Measurements from ENCODE around the gene ANKRD11.
"Not testable (repeated sequence)": the region's sequence is repeated elsewhere in the genome, so short reads cannot be mapped to it uniquely, and the experiment has no call there.

The ANKRD11 gene

DNA sequence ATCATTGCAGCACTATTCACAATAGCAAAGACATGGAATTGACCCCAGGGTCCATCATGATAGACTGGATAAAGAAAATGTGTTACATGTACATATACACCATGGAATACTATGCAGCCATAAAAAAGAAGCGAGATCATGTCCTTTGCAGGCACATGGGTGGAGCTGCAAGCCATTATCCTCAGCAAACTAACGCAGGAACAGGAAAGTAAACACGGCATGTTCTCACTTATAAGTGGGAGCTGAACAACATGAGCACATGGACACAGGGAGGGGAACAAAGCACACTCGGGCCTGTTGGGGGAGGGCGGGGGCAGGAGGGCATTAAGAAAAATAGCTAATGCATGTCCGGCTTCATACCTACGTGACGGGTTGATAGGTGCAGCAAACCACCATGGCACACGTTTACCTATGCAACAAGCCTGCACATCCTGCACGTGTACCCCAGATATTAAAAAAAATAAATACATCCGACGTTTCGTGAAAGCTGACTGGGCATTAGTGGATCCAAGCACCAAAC lies 243.9 kb downstream of the ANKRD11 start:
- H3K9me3 ChIP-seq (ENCODE audit: insufficient read depth, low read depth, low read length): peaks cover 15% of the 10 kb centered on the region

DNA sequence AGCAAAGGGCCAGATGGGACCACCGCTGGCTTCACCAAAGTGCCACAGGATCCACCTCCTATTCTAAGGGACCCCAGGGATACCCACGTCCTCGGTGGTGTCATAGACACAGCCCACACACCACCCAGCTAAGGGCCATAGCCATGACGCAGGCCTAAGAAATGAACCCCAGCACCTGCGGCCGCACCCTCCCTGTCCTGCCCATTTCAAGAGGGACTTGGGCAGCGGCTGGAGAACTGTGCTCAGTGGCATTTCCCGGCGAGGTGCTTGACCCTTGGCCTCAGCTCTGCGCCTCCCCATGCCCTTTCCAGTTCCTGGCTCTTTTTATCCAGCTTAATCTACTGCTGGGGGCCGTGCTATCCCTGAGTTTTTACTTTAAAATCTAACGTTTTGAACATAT lies 245.6 kb downstream of the ANKRD11 start:
- Histone ChIP-seq H3K9ac (ENCODE audit: low read length) (no peak overlapping the region), H3K79me2 (ENCODE audit: control insufficient read depth, insufficient read depth, low read length, poor library complexity) (peaks cover 7% of the 10 kb centered on the region), H3K18ac (ENCODE audit: low read length) (no peak overlapping the region), H4K12ac (ENCODE audit: low read depth, low read length) (no peak overlapping the region), H4K91ac (ENCODE audit: low read depth, low read length) (no peak overlapping the region), H2AFZ (ENCODE audit: insufficient read depth, low read length, poor library complexity) (no peak overlapping the region), H3K14ac (ENCODE audit: low read length) (no peak overlapping the region), H3K4me2 (ENCODE audit: low read length) (no peak overlapping the region), H3K23ac (ENCODE audit: low read length) (no peak overlapping the region), H3K4me1 (ENCODE audit: control insufficient read depth in 1 of 2, insufficient read depth in 2 of 2, low read length in 2 of 2) (peaks cover 8% of the 10 kb centered on the region in 2 experiments), H3K9me3 (ENCODE audit: insufficient read depth, low read depth, low read length) (peaks cover 15% of the 10 kb centered on the region), H3K27me3 (ENCODE audit: insufficient read depth, low read length) (no peaks in the 10 kb centered on the region), H2AK5ac (ENCODE audit: low read length) (no peak overlapping the region), H3K79me1 (ENCODE audit: low read length) (peaks cover 14% of the 10 kb centered on the region), H4K8ac (ENCODE audit: low read depth, low read length) (no peak overlapping the region), H3K27ac (ENCODE audit: low read depth, low read length) (no peak overlapping the region), H3K36me3 (ENCODE audit: control insufficient read depth in 1 of 2, insufficient read depth in 2 of 2, low read length in 2 of 2) (no peaks in the 10 kb centered on the region), H2BK120ac (ENCODE audit: insufficient read depth, low read length, poor library complexity) (no peak overlapping the region), H3K4ac (ENCODE audit: low read depth, low read length) (no peak overlapping the region), H2BK5ac (ENCODE audit: low read depth, low read length, poor library complexity) (no peak overlapping the region), H2BK12ac (ENCODE audit: low read length) (no peak overlapping the region), H3K4me3 (ENCODE audit: low read depth, low read length) (no peak overlapping the region)
- WGBS (ENCODE audit: extremely low coverage, insufficient coverage, insufficient read length): no CpG with 5 or more reads among the region's 12 CpGs
- no peak for DNase-seq

More for the DNA sequence above, 243.9 kb downstream of the ANKRD11 start:
- H4K91ac ChIP-seq (ENCODE audit: low read depth, low read length): no peak overlapping the region
- no peaks in the 10 kb centered on the region for H3K27me3 ChIP-seq (ENCODE audit: insufficient read depth, low read length)
- H3K4me2 ChIP-seq (ENCODE audit: low read length): peak overlapping the region; percentile 80
- H2BK120ac ChIP-seq (ENCODE audit: insufficient read depth, low read length, poor library complexity): no peak overlapping the region
- H3K4ac ChIP-seq (ENCODE audit: low read depth, low read length): no peak overlapping the region
- H2BK12ac ChIP-seq (ENCODE audit: low read length): no peak overlapping the region
- H4K8ac ChIP-seq (ENCODE audit: low read depth, low read length): peak overlapping the region; percentile 56
- peak overlapping the region; percentile 43 for H2AFZ ChIP-seq (ENCODE audit: insufficient read depth, low read length, poor library complexity)
- H3K4me1 ChIP-seq (ENCODE audit: control insufficient read depth in 1 of 2, insufficient read depth in 2 of 2, low read length in 2 of 2): peaks cover 8% of the 10 kb centered on the region in 2 experiments
- H3K14ac ChIP-seq (ENCODE audit: low read length): no peak overlapping the region
- WGBS (ENCODE audit: extremely low coverage, insufficient coverage, insufficient read length): no CpG with 5 or more reads among the region's 13 CpGs
- DNase-seq: no peak
- H3K79me1 ChIP-seq (ENCODE audit: low read length): peaks cover 6% of the 10 kb centered on the region
- H2BK5ac ChIP-seq (ENCODE audit: low read depth, low read length, poor library complexity): no peak overlapping the region
- H3K4me3 ChIP-seq (ENCODE audit: low read depth, low read length): no peak overlapping the region
- no peak overlapping the region for H3K23ac ChIP-seq (ENCODE audit: low read length)
- H3K9ac ChIP-seq (ENCODE audit: low read length): no peak overlapping the region
- peaks cover 2% of the 10 kb centered on the region for H3K79me2 ChIP-seq (ENCODE audit: control insufficient read depth, insufficient read depth, low read length, poor library complexity)
- no peak overlapping the region for H3K18ac ChIP-seq (ENCODE audit: low read length)
- H2AK5ac ChIP-seq (ENCODE audit: low read length): no peak overlapping the region
- no peak overlapping the region for H3K27ac ChIP-seq (ENCODE audit: low read depth, low read length)
- peak overlapping the region; percentile 14 for H4K12ac ChIP-seq (ENCODE audit: low read depth, low read length)
- no peaks in the 10 kb centered on the region for H3K36me3 ChIP-seq (ENCODE audit: control insufficient read depth in 1 of 2, insufficient read depth in 2 of 2, low read length in 2 of 2)

DNA sequence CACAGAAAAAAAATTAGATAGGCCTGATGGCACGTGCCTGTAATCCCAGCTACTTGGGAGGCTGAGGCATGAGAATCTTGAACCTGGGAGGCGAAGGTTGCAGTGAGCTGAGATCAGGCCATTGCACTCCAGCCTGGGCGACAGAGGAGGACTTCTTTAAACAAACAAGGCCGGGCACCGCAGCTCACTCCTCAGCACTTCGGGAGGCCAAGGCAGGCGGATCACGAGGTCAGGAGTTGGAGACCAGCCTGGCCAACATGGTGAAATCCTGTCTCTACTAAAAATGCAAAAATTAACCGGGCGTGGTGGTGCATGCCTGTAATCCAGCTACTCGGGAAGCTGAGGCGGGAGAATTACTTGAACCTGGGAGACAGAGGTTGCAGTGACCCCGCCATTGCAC lies 246.1 kb downstream of the ANKRD11 start:
- not testable (repeated sequence) for H2BK5ac ChIP-seq (ENCODE audit: low read depth, low read length, poor library complexity); H2AK5ac ChIP-seq (ENCODE audit: low read length); H3K14ac ChIP-seq (ENCODE audit: low read length); H3K4me1 ChIP-seq (ENCODE audit: control insufficient read depth in 1 of 2, insufficient read depth in 2 of 2, low read length in 2 of 2); H2AFZ ChIP-seq (ENCODE audit: insufficient read depth, low read length, poor library complexity); H3K27me3 ChIP-seq (ENCODE audit: insufficient read depth, low read length); H3K18ac ChIP-seq (ENCODE audit: low read length); H3K36me3 ChIP-seq (ENCODE audit: control insufficient read depth in 1 of 2, insufficient read depth in 2 of 2, low read length in 2 of 2); H3K79me2 ChIP-seq (ENCODE audit: control insufficient read depth, insufficient read depth, low read length, poor library complexity); H3K27ac ChIP-seq (ENCODE audit: low read depth, low read length); H4K91ac ChIP-seq (ENCODE audit: low read depth, low read length); H3K4me2 ChIP-seq (ENCODE audit: low read length); H3K23ac ChIP-seq (ENCODE audit: low read length); H2BK12ac ChIP-seq (ENCODE audit: low read length); H3K9ac ChIP-seq (ENCODE audit: low read length); H2BK120ac ChIP-seq (ENCODE audit: insufficient read depth, low read length, poor library complexity); DNase-seq; H3K4me3 ChIP-seq (ENCODE audit: low read depth, low read length); H4K8ac ChIP-seq (ENCODE audit: low read depth, low read length); H3K4ac ChIP-seq (ENCODE audit: low read depth, low read length); H4K12ac ChIP-seq (ENCODE audit: low read depth, low read length)
- WGBS (ENCODE audit: extremely low coverage, insufficient coverage, insufficient read length): no CpG with 5 or more reads among the region's 13 CpGs
- peaks cover 15% of the 10 kb centered on the region for H3K9me3 ChIP-seq (ENCODE audit: insufficient read depth, low read depth, low read length)
- peaks cover 14% of the 10 kb centered on the region for H3K79me1 ChIP-seq (ENCODE audit: low read length)

DNA sequence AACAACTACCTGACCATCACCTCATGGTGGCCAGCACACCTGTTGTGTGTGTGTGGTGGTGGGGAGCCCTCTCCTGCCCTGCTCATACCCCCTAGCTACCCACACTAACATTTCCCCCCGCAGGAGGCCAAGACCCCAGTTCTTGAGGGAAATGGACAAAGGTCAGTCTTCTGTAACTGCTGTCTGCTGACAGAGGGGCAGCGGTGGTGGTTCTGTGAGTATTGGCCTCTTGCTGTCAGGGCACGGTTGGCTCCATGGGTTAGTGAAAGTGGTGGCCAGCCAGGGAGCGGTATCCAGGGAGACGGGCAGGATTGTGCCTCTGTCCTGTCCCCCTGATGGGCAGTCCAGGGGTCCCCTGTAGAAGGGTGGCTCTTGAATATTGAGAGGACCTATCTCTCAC lies 246.7 kb downstream of the ANKRD11 start:
- H2AK5ac ChIP-seq (ENCODE audit: low read length): no peak overlapping the region
- H3K27ac ChIP-seq (ENCODE audit: low read depth, low read length): no peak overlapping the region
- H3K9me3 ChIP-seq (ENCODE audit: insufficient read depth, low read depth, low read length): peaks cover 10% of the 10 kb centered on the region
- DNase-seq: no peak
- peaks cover 7% of the 10 kb centered on the region for H3K79me2 ChIP-seq (ENCODE audit: control insufficient read depth, insufficient read depth, low read length, poor library complexity)
- no peak overlapping the region for H2BK120ac ChIP-seq (ENCODE audit: insufficient read depth, low read length, poor library complexity)
- H3K18ac ChIP-seq (ENCODE audit: low read length): no peak overlapping the region
- H3K23ac ChIP-seq (ENCODE audit: low read length): no peak overlapping the region
- WGBS (ENCODE audit: extremely low coverage, insufficient coverage, insufficient read length): no CpG with 5 or more reads among the region's 5 CpGs
- H3K4me1 ChIP-seq (ENCODE audit: control insufficient read depth in 1 of 2, insufficient read depth in 2 of 2, low read length in 2 of 2): peaks cover 8% of the 10 kb centered on the region in 2 experiments
- no peaks in the 10 kb centered on the region for H3K27me3 ChIP-seq (ENCODE audit: insufficient read depth, low read length)
- H3K4me3 ChIP-seq (ENCODE audit: low read depth, low read length): no peak overlapping the region
- no peak overlapping the region for H3K4me2 ChIP-seq (ENCODE audit: low read length)
- no peak overlapping the region for H3K14ac ChIP-seq (ENCODE audit: low read length)
- no peak overlapping the region for H2AFZ ChIP-seq (ENCODE audit: insufficient read depth, low read length, poor library complexity)
- H4K12ac ChIP-seq (ENCODE audit: low read depth, low read length): no peak overlapping the region
- no peaks in the 10 kb centered on the region for H3K36me3 ChIP-seq (ENCODE audit: control insufficient read depth in 1 of 2, insufficient read depth in 2 of 2, low read length in 2 of 2)
- H3K79me1 ChIP-seq (ENCODE audit: low read length): peaks cover 14% of the 10 kb centered on the region
- H3K4ac ChIP-seq (ENCODE audit: low read depth, low read length): no peak overlapping the region
- no peak overlapping the region for H3K9ac ChIP-seq (ENCODE audit: low read length)
- no peak overlapping the region for H2BK12ac ChIP-seq (ENCODE audit: low read length)
- no peak overlapping the region for H4K91ac ChIP-seq (ENCODE audit: low read depth, low read length)
- H2BK5ac ChIP-seq (ENCODE audit: low read depth, low read length, poor library complexity): no peak overlapping the region
- H4K8ac ChIP-seq (ENCODE audit: low read depth, low read length): no peak overlapping the region

Measured in trophoblast cell (in vitro differentiated cells and primary cell).